GM21367 (cell line): ENCODE results near the gene TBRG4.

Experiments
- ATAC-seq: cut with Tn5 transposase; IDR thresholded peaks from one replicate; pipeline ENCODE4 v1.9.1; 2021; ENCODE audit not compliant: unreplicated experiment

The TBRG4 gene

GRCh38 chr7:45075871-45076796, 35.4 kb downstream of the TBRG4 start:
- no peak for ATAC-seq

GRCh38 chr7:45075355-45075644, 36.2 kb downstream of the TBRG4 start:
- no peak for ATAC-seq

GRCh38 chr7:45074528-45075354, 36.8 kb downstream of the TBRG4 start:
- no peak for ATAC-seq

- ATAC-seq: no peak
Measured at GRCh38 chr7:45073786-45074527, 37.5 kb downstream of the TBRG4 start.

GRCh38 chr7:45073031-45073785, 38.3 kb downstream of the TBRG4 start:
- no peak for ATAC-seq

GRCh38 chr7:45072131-45073030, 39.1 kb downstream of the TBRG4 start:
- no peak for ATAC-seq

GRCh38 chr7:45071528-45071927, 40.0 kb downstream of the TBRG4 start:
- ATAC-seq: no peak

GRCh38 chr7:45070254-45070642, 41.2 kb downstream of the TBRG4 start:
- ATAC-seq: no peak

GRCh38 chr7:45069444-45070253, 41.8 kb downstream of the TBRG4 start:
- ATAC-seq: no peak

GRCh38 chr7:45068236-45069023, 43.1 kb downstream of the TBRG4 start:
- ATAC-seq: no peak

- no peak for ATAC-seq
Measured at GRCh38 chr7:45067582-45067981, 43.9 kb downstream of the TBRG4 start.

- ATAC-seq: no peak
Measured at GRCh38 chr7:45066409-45066808, 45.1 kb downstream of the TBRG4 start.

- no peak for ATAC-seq
Measured at GRCh38 chr7:45065031-45065995, 46.2 kb downstream of the TBRG4 start.

- ATAC-seq: no peak
Measured at GRCh38 chr7:45064047-45064725, 47.3 kb downstream of the TBRG4 start.

GRCh38 chr7:45061806-45062425, 49.6 kb downstream of the TBRG4 start:
- ATAC-seq: no peak

GRCh38 chr7:45061352-45061751, 50.1 kb downstream of the TBRG4 start:
- ATAC-seq: no peak
